ENCODE data around the gene NHEJ1. TPM values are rescaled to one million over a fixed set of nuclear protein-coding genes. Genes with fewer than 3 reads are reported as not detected.

Gene NHEJ1
- total RNA-seq, 1 donor from 2014 or later, result 17.7 TPM

GRCh38 chr2:219120082-219120481 is 40.5 kb downstream of the NHEJ1 start:
- no peak for TF ChIP-seq POLR2AphosphoS5 (IDR thresholded peaks at IDR 0.05; ENCODE audit: insufficient read depth in 1 of 2, low read depth in 1 of 2)
- no peak for TF ChIP-seq CTCF (IDR thresholded peaks at IDR 0.05)
- TF ChIP-seq POLR2A (IDR thresholded peaks at IDR 0.05), result no peak
- H3K9me3 ChIP-seq, result no peaks in the 10 kb centered on the region
- no peak overlapping the region for H3K27ac ChIP-seq
- no peaks in the 10 kb centered on the region for H3K36me3 ChIP-seq
- peaks cover 22% of the 10 kb centered on the region for H3K4me1 ChIP-seq
- DNase-seq (ENCODE audit: extremely low spot score in 2 of 2), result no peak
- intact Hi-C loops (cut with DNase I), result no loop called here
- H3K4me3 ChIP-seq, result no peak overlapping the region
- H3K27me3 ChIP-seq, result no peaks in the 10 kb centered on the region

GRCh38 chr2:219119422-219120043 is 41.1 kb downstream of the NHEJ1 start:
- no peak for DNase-seq (ENCODE audit: extremely low spot score in 2 of 2)
- no peaks in the 10 kb centered on the region for H3K27me3 ChIP-seq
- TF ChIP-seq POLR2A (IDR thresholded peaks at IDR 0.05) (no peak), CTCF (IDR thresholded peaks at IDR 0.05) (peak; percentile 16 to 53 (median 45))
- intact Hi-C loops (cut with DNase I), result loop anchor here (10.0 kb wide), 1 partner anchor 55 kb away; the partner anchor contains the start of gene IHH
- H3K36me3 ChIP-seq, result no peaks in the 10 kb centered on the region
- H3K9me3 ChIP-seq, result no peaks in the 10 kb centered on the region
- H3K4me1 ChIP-seq, result peaks cover 19% of the 10 kb centered on the region
- no peak overlapping the region for H3K4me3 ChIP-seq
- no peak overlapping the region for H3K27ac ChIP-seq

- no peak for DNase-seq (ENCODE audit: extremely low spot score in 2 of 2)
These were observed 42.1 kb downstream of the NHEJ1 start for GRCh38 chr2:219118504-219118903.

GRCh38 chr2:219116776-219117646 is 43.6 kb downstream of the NHEJ1 start:
- Histone ChIP-seq H3K4me3 (no peak overlapping the region), H3K27me3 (no peaks in the 10 kb centered on the region), H3K27ac (no peak overlapping the region), H3K9me3 (no peaks in the 10 kb centered on the region), H3K36me3 (no peaks in the 10 kb centered on the region), H3K4me1 (peaks cover 12% of the 10 kb centered on the region)
- DNase-seq (ENCODE audit: extremely low spot score in 2 of 2), result no peak
- intact Hi-C loops (cut with DNase I), result loop anchor here (10.0 kb wide), 1 partner anchor 52 kb away; the partner anchor contains the start of gene IHH
- TF ChIP-seq CTCF (IDR thresholded peaks at IDR 0.05) (no peak), POLR2A (IDR thresholded peaks at IDR 0.05) (no peak), POLR2AphosphoS5 (IDR thresholded peaks at IDR 0.05; ENCODE audit: insufficient read depth in 1 of 2, low read depth in 1 of 2) (no peak)

More at GRCh38 chr2:219118504-219118903, 42.1 kb downstream of the NHEJ1 start:
- Histone ChIP-seq H3K4me1 (peaks cover 12% of the 10 kb centered on the region), H3K4me3 (no peak overlapping the region), H3K27me3 (no peaks in the 10 kb centered on the region), H3K9me3 (no peaks in the 10 kb centered on the region), H3K36me3 (no peaks in the 10 kb centered on the region), H3K27ac (no peak overlapping the region)
- intact Hi-C loops (cut with DNase I), result loop anchor here (10.0 kb wide), 1 partner anchor 54 kb away; the partner anchor contains the start of gene IHH
- no peak for TF ChIP-seq POLR2AphosphoS5 (IDR thresholded peaks at IDR 0.05; ENCODE audit: insufficient read depth in 1 of 2, low read depth in 1 of 2)
- TF ChIP-seq CTCF (IDR thresholded peaks at IDR 0.05), result no peak
- TF ChIP-seq POLR2A (IDR thresholded peaks at IDR 0.05), result no peak

All from vagina (tissue), 2 donors.